Neural cell (in vitro differentiated cells): ENCODE measurements around the gene RAD51B. TPM values are rescaled to one million over a fixed set of nuclear protein-coding genes. Genes with fewer than 3 reads are reported as not detected.

Source experiments
- H2AFZ ChIP-seq: fragments of 200-600, 300-800 bp; sonication (generic), shearing (Covaris generic); 2 replicates; pipeline ENCODE4 v1.6.0; 2014; ENCODE audit warnings: low read depth, mild to moderate bottlenecking, antibody characterized with exemption, low read length, moderate library complexity
- H3F3A ChIP-seq: fragments of 200-600 bp; shearing (Covaris generic); 2 replicates; pipeline ENCODE4 v1.6.1; 2016; ENCODE audit warnings: mild to moderate bottlenecking, moderate library complexity, mixed read lengths, antibody characterized with exemption, low read length; ENCODE audit not compliant: insufficient read depth, poor library complexity, severe bottlenecking
- H3K27ac ChIP-seq: fragments of 200-600, 300-800 bp; sonication (generic), shearing (Covaris generic); 2 replicates; pipeline ENCODE4 v1.5.1; 2014; ENCODE audit warnings: mild to moderate bottlenecking, low read length, moderate library complexity
- H3K27me3 ChIP-seq: fragments of 300-800, 200-600 bp; sonication (generic), shearing (Covaris generic); 2 replicates; pipeline ENCODE4 v1.6.0; 2014; ENCODE audit warnings: mild to moderate bottlenecking, low read depth, low read length, moderate library complexity; ENCODE audit not compliant: insufficient read depth
- H3K36me3 ChIP-seq: fragments of 300-800, 200-600 bp; sonication (generic), shearing (Covaris generic); 2 replicates; pipeline ENCODE4 v1.5.1; 2014; ENCODE audit warnings: mild to moderate bottlenecking, antibody characterized with exemption, low read length, moderate library complexity; ENCODE audit not compliant: insufficient read depth
- H3K4me2 ChIP-seq: fragments of 300-800, 200-600 bp; sonication (generic), shearing (Covaris generic); 2 replicates; pipeline ENCODE4 v1.6.0; 2014; ENCODE audit warnings: mild to moderate bottlenecking, low read length
- H3K4me3 ChIP-seq: fragments of 300-800, 200-600 bp; sonication (generic), shearing (Covaris generic); 2 replicates; pipeline ENCODE4 v1.5.1; 2014; ENCODE audit warnings: mild to moderate bottlenecking, low read length, moderate library complexity
- H3K79me2 ChIP-seq: fragments of 200-600 bp; shearing (Covaris generic); replicated peaks from 2 replicates; pipeline ENCODE4 v1.6.0; 2014; ENCODE audit warnings: mild to moderate bottlenecking, low read length, moderate library complexity; ENCODE audit not compliant: insufficient read depth
- H3K9ac ChIP-seq: fragments of 300-800, 200-600 bp; sonication (generic), shearing (Covaris generic); 2 replicates; pipeline ENCODE4 v1.6.1; 2016; ENCODE audit warnings: mild to moderate bottlenecking, low read length, mixed read lengths
- H3K9me2 ChIP-seq: fragments of 200-600 bp; shearing (Covaris generic); 2 replicates; pipeline ENCODE4 v1.6.1; 2016; ENCODE audit warnings: mild to moderate bottlenecking, low read length, mixed read lengths; ENCODE audit not compliant: insufficient read depth
- H3K9me3 ChIP-seq: fragments of 200-600, 300-800 bp; sonication (generic), shearing (Covaris generic); 2 replicates; pipeline ENCODE4 v1.6.1; 2016; ENCODE audit warnings: mild to moderate bottlenecking, mixed run types, low read length, moderate library complexity, mixed read lengths
- H4K20me1 ChIP-seq: fragments of 200-600 bp; shearing (Covaris generic); 2 replicates; pipeline ENCODE4 v1.6.1; 2016; ENCODE audit warnings: mild to moderate bottlenecking, mixed run types; ENCODE audit not compliant: insufficient read depth
- EP300 ChIP-seq: fragments of 450-650 bp; conservative IDR thresholded peaks from 2 replicates; pipeline ENCODE4 v1.6.1; 2014; ENCODE audit warnings: antibody characterized with exemption, mild to moderate bottlenecking, moderate library complexity; ENCODE audit not compliant: poor library complexity, severe bottlenecking
- EZH2 ChIP-seq: fragments of 200-600, 300-800 bp; shearing (Covaris generic), sonication (generic); IDR thresholded peaks from 2 replicates; pipeline ENCODE4 v1.6.1; 2014; ENCODE audit warnings: antibody characterized with exemption, low read length, borderline replicate concordance, mild to moderate bottlenecking; ENCODE audit not compliant: insufficient read depth, poor library complexity, severe bottlenecking
- MXI1 ChIP-seq: fragments of 450-650 bp; conservative IDR thresholded peaks from 2 replicates; pipeline ENCODE4 v1.6.1; 2014; ENCODE audit warnings: antibody characterized with exemption, mild to moderate bottlenecking; ENCODE audit not compliant: poor library complexity, severe bottlenecking
- POLR2AphosphoS5 ChIP-seq: IDR thresholded peaks from 2 replicates; pipeline ENCODE4 v1.6.1; 2012
- RAD21 ChIP-seq: fragments of 450-650 bp; conservative IDR thresholded peaks from 2 replicates; pipeline ENCODE4 v1.6.1; 2014; ENCODE audit warnings: antibody characterized with exemption, mild to moderate bottlenecking, moderate library complexity
- SMC3 ChIP-seq: fragments of 450-650 bp; conservative IDR thresholded peaks from 2 replicates; pipeline ENCODE4 v1.6.1; 2014; ENCODE audit warnings: antibody characterized with exemption, mild to moderate bottlenecking, moderate library complexity; ENCODE audit not compliant: poor library complexity
- TAF1 ChIP-seq: IDR thresholded peaks from 2 replicates; pipeline ENCODE4 v1.6.1; 2012; ENCODE audit warnings: low read depth
- polyA plus RNA-seq: library from polyadenylated mRNA; depleted of rRNA; stranded (reverse); fragments of >200 nt; gene quantifications from 2 replicates; pipeline ENCODE4 v1.2.3, GENCODE V29; 2014
- TF ChIP-seq, protein P1 (sequence below): fragments of 450-650 bp; IDR thresholded peaks from 2 replicates; pipeline ENCODE4 v1.5.1; 2014; ENCODE audit warnings: antibody characterized with exemption, mild to moderate bottlenecking, moderate library complexity; ENCODE audit not compliant: poor library complexity, severe bottlenecking
- TF ChIP-seq, protein P2 (sequence below): IDR thresholded peaks from 2 replicates; pipeline ENCODE4 v1.6.1; 2012; ENCODE audit warnings: borderline replicate concordance

The RAD51B gene
- polyA plus RNA-seq, 1 donor from 2014 or later, result 3.1 TPM

DNA sequence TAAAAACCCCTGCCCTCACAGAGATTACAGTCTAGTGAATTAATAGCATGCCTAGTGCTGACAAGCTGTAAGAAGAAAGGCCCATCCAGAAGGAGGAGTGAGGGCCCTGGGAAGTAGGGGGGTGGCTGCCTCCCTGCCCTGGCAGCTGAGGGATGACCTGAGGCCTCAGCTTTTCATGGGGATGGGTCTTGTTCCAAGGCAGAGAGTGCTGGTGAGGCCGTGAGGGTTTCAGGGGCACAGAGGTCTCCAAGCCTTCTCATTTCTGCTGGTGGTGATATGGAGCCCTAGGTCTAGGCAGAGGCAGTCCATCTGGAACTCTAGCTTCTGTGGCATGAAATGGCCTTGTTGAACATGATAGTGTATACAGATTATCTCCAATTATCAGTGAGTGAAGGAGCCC lies 858.9 kb downstream of the RAD51B start:
- Histone ChIP-seq H3K9me3 (no peaks in the 10 kb centered on the region), H3F3A (no peaks in the 10 kb centered on the region), H3K27ac (no peak overlapping the region), H2AFZ (no peak overlapping the region), H4K20me1 (no peaks in the 10 kb centered on the region), H3K9me2 (no peaks in the 10 kb centered on the region), H3K79me2 (no peaks in the 10 kb centered on the region), H3K4me2 (no peak overlapping the region), H3K9ac (no peak overlapping the region), H3K27me3 (no peaks in the 10 kb centered on the region), H3K36me3 (no peaks in the 10 kb centered on the region), H3K4me3 (no peak overlapping the region)
- TF ChIP-seq MXI1, result no peak

DNA sequence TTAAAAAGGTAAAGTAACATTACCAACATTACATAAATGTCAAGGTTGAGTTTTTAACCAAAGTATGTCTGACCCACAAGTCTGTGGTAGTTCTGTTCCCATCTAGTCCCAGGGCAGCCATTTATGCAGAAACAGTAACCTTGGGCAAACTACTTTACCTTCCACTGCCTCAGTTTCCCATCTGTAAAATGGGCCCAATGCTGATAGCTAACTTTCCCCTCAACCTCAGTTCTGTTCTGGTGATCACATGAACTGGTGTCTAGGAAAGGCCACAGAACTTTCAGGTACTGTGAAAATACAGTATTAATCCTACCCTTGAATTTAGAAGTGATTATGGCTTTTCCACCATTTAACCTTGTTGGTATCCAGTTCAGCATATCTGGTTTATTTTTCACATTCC lies 859.7 kb downstream of the RAD51B start:
- Histone ChIP-seq H3K27me3 (no peaks in the 10 kb centered on the region), H3K36me3 (no peaks in the 10 kb centered on the region), H3K9ac (no peak overlapping the region), H3K79me2 (no peaks in the 10 kb centered on the region), H3K4me3 (no peak overlapping the region), H3K27ac (no peak overlapping the region), H3K4me2 (no peak overlapping the region), H3F3A (no peaks in the 10 kb centered on the region), H4K20me1 (no peaks in the 10 kb centered on the region), H3K9me2 (no peaks in the 10 kb centered on the region), H3K9me3 (no peaks in the 10 kb centered on the region), H2AFZ (no peak overlapping the region)
- TF ChIP-seq RAD21, result no peak
- no peak for TF ChIP-seq TAF1
- TF ChIP-seq POLR2AphosphoS5, result no peak
- no peak for TF ChIP-seq SMC3
- no peak for TF ChIP-seq EZH2
- TF ChIP-seq, protein P1, sequence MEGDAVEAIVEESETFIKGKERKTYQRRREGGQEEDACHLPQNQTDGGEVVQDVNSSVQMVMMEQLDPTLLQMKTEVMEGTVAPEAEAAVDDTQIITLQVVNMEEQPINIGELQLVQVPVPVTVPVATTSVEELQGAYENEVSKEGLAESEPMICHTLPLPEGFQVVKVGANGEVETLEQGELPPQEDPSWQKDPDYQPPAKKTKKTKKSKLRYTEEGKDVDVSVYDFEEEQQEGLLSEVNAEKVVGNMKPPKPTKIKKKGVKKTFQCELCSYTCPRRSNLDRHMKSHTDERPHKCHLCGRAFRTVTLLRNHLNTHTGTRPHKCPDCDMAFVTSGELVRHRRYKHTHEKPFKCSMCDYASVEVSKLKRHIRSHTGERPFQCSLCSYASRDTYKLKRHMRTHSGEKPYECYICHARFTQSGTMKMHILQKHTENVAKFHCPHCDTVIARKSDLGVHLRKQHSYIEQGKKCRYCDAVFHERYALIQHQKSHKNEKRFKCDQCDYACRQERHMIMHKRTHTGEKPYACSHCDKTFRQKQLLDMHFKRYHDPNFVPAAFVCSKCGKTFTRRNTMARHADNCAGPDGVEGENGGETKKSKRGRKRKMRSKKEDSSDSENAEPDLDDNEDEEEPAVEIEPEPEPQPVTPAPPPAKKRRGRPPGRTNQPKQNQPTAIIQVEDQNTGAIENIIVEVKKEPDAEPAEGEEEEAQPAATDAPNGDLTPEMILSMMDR, result no peak
- TF ChIP-seq MXI1, result no peak
- TF ChIP-seq EP300, result no peak
- TF ChIP-seq, protein P2, sequence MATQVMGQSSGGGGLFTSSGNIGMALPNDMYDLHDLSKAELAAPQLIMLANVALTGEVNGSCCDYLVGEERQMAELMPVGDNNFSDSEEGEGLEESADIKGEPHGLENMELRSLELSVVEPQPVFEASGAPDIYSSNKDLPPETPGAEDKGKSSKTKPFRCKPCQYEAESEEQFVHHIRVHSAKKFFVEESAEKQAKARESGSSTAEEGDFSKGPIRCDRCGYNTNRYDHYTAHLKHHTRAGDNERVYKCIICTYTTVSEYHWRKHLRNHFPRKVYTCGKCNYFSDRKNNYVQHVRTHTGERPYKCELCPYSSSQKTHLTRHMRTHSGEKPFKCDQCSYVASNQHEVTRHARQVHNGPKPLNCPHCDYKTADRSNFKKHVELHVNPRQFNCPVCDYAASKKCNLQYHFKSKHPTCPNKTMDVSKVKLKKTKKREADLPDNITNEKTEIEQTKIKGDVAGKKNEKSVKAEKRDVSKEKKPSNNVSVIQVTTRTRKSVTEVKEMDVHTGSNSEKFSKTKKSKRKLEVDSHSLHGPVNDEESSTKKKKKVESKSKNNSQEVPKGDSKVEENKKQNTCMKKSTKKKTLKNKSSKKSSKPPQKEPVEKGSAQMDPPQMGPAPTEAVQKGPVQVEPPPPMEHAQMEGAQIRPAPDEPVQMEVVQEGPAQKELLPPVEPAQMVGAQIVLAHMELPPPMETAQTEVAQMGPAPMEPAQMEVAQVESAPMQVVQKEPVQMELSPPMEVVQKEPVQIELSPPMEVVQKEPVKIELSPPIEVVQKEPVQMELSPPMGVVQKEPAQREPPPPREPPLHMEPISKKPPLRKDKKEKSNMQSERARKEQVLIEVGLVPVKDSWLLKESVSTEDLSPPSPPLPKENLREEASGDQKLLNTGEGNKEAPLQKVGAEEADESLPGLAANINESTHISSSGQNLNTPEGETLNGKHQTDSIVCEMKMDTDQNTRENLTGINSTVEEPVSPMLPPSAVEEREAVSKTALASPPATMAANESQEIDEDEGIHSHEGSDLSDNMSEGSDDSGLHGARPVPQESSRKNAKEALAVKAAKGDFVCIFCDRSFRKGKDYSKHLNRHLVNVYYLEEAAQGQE, result no peak
